IPS DF 4.7 (cell line): ENCODE data around the gene MET.

Experiments
- DNase-seq: peaks from one replicate; pipeline ENCODE4 v3.0.0-alpha.2; 2013; ENCODE audit warnings: low spot score; ENCODE audit errors: extremely low read depth

MET gene

GRCh38 chr7:116843378-116843777 lies 171.4 kb downstream of the MET start:
- DNase-seq = no peak
